Nephron progenitor cell (in vitro differentiated cells): ENCODE results near the gene CDH16.
A peak's percentile ranks its signal among the peaks of the same experiment; 100 is the strongest.
"Not testable (repeated sequence)": the region's sequence is repeated elsewhere in the genome, so short reads cannot be mapped to it uniquely, and the experiment has no call there.

ENCODE experiments used
- DNase-seq: peaks from one replicate; pipeline ENCODE4 v3.0.0; 2021
- H3K27ac Mint-ChIP-seq: 2 replicates; pipeline ENCODE4 v1.8.0; 2021; ENCODE audit warnings: mild to moderate bottlenecking, moderate library complexity, mixed read lengths
- H3K27me3 Mint-ChIP-seq: 2 replicates; pipeline ENCODE4 v1.8.0; 2021; ENCODE audit warnings: mild to moderate bottlenecking, low read depth, mixed read lengths; ENCODE audit not compliant: poor library complexity
- H3K36me3 Mint-ChIP-seq: 2 replicates; pipeline ENCODE4 v1.8.0; 2021; ENCODE audit warnings: low read depth, mixed read lengths
- H3K4me1 Mint-ChIP-seq: 2 replicates; pipeline ENCODE4 v1.8.0; 2021; ENCODE audit warnings: mixed read lengths
- H3K4me3 Mint-ChIP-seq: 2 replicates; pipeline ENCODE4 v1.8.0; 2021; ENCODE audit warnings: mild to moderate bottlenecking, moderate library complexity, mixed read lengths
- H3K9me3 Mint-ChIP-seq: 2 replicates; pipeline ENCODE4 v1.8.0; 2021; ENCODE audit warnings: mild to moderate bottlenecking, moderate library complexity, mixed read lengths
- CTCF ChIP-seq: fragments of 200-600 bp; sonication (generic); IDR thresholded peaks from 2 replicates; pipeline ENCODE4 v1.5.0; 2021; ENCODE audit warnings: antibody characterized with exemption

CDH16 gene

GRCh38 chr16:66948134-66948836 is 29.6 kb upstream of the CDH16 start:
- H3K9me3 Mint-ChIP-seq: peaks cover 10% of the 10 kb centered on the region
- peak; percentile 32 for DNase-seq
- peaks cover 39% of the 10 kb centered on the region for H3K4me1 Mint-ChIP-seq
- H3K4me3 Mint-ChIP-seq: no peak overlapping the region
- no peaks in the 10 kb centered on the region for H3K36me3 Mint-ChIP-seq
- no peak for TF ChIP-seq CTCF
- peaks cover 55% of the 10 kb centered on the region for H3K27me3 Mint-ChIP-seq
- H3K27ac Mint-ChIP-seq: no peak overlapping the region

GRCh38 chr16:66947302-66948065 is 28.8 kb upstream of the CDH16 start:
- H3K4me3 Mint-ChIP-seq: no peak overlapping the region
- H3K27ac Mint-ChIP-seq: no peak overlapping the region
- peaks cover 8% of the 10 kb centered on the region for H3K36me3 Mint-ChIP-seq
- peaks cover 55% of the 10 kb centered on the region for H3K27me3 Mint-ChIP-seq
- peaks cover 33% of the 10 kb centered on the region for H3K4me1 Mint-ChIP-seq
- peak; percentile 87 for DNase-seq
- H3K9me3 Mint-ChIP-seq: peaks cover 10% of the 10 kb centered on the region
- TF ChIP-seq CTCF: peak; percentile 81

GRCh38 chr16:66946974-66947301 is 28.3 kb upstream of the CDH16 start:
- Mint-ChIP-seq H3K27me3 (peaks cover 50% of the 10 kb centered on the region), H3K36me3 (peaks cover 13% of the 10 kb centered on the region), H3K4me1 (peaks cover 33% of the 10 kb centered on the region), H3K9me3 (peaks cover 8% of the 10 kb centered on the region), H3K27ac (no peak overlapping the region), H3K4me3 (no peak overlapping the region)
- no peak for TF ChIP-seq CTCF
- no peak for DNase-seq

- peaks cover 15% of the 10 kb centered on the region for H3K36me3 Mint-ChIP-seq
- peaks cover 4% of the 10 kb centered on the region for H3K9me3 Mint-ChIP-seq
- TF ChIP-seq CTCF: no peak
- DNase-seq: no peak
- H3K4me3 Mint-ChIP-seq: no peak overlapping the region
- peaks cover 46% of the 10 kb centered on the region for H3K27me3 Mint-ChIP-seq
- H3K27ac Mint-ChIP-seq: no peak overlapping the region
- peaks cover 33% of the 10 kb centered on the region for H3K4me1 Mint-ChIP-seq
These were observed 27.9 kb upstream of the CDH16 start for GRCh38 chr16:66946541-66946940.

GRCh38 chr16:66945939-66946338 is 27.3 kb upstream of the CDH16 start:
- no peak for TF ChIP-seq CTCF
- no peak overlapping the region for H3K27ac Mint-ChIP-seq
- H3K4me1 Mint-ChIP-seq: peaks cover 33% of the 10 kb centered on the region
- H3K27me3 Mint-ChIP-seq: peaks cover 45% of the 10 kb centered on the region
- no peak overlapping the region for H3K4me3 Mint-ChIP-seq
- no peak for DNase-seq
- no peaks in the 10 kb centered on the region for H3K9me3 Mint-ChIP-seq
- peaks cover 15% of the 10 kb centered on the region for H3K36me3 Mint-ChIP-seq

- H3K27ac Mint-ChIP-seq: peak overlapping the region; percentile 42
- peaks cover 28% of the 10 kb centered on the region for H3K4me1 Mint-ChIP-seq
- H3K27me3 Mint-ChIP-seq: peaks cover 38% of the 10 kb centered on the region
- H3K4me3 Mint-ChIP-seq, DNase-seq, H3K9me3 Mint-ChIP-seq: not testable (repeated sequence)
- peaks cover 17% of the 10 kb centered on the region for H3K36me3 Mint-ChIP-seq
These were observed 26.3 kb upstream of the CDH16 start for GRCh38 chr16:66944971-66945370.
